H9 (cell line): ENCODE results near the gene SF3A1. TPM values are rescaled to one million over a fixed set of nuclear protein-coding genes. Genes with fewer than 3 reads are reported as not detected.
A peak's percentile ranks its signal among the peaks of the same experiment; 100 is the strongest.

Experiments used
- DNase-seq: peaks from one replicate; pipeline ENCODE4 v3.0.0-alpha.2; 2017
- H2AFZ ChIP-seq: one replicate; pipeline ENCODE4 v1.6.1; 2013; ENCODE audit warnings: mild to moderate bottlenecking, low read length, control low read depth, moderate library complexity
- H2AK5ac ChIP-seq: 2 replicates; pipeline ENCODE4 v1.6.1; 2013; ENCODE audit warnings: low read length, control low read depth, mixed read lengths; ENCODE audit not compliant: insufficient read length
- H2BK120ac ChIP-seq: one replicate; pipeline ENCODE4 v1.6.1; 2013; ENCODE audit warnings: low read depth, mild to moderate bottlenecking, low read length, control low read depth, inconsistent platforms; ENCODE audit not compliant: poor library complexity, severe bottlenecking
- H2BK12ac ChIP-seq: 2 replicates; pipeline ENCODE4 v1.6.1; 2013; ENCODE audit warnings: low read length, control low read depth, mixed read lengths, low read depth; ENCODE audit not compliant: insufficient read length
- H2BK15ac ChIP-seq: 2 replicates; pipeline ENCODE4 v1.6.1; 2013; ENCODE audit warnings: low read depth, low read length, control low read depth
- H2BK20ac ChIP-seq: one replicate; pipeline ENCODE4 v1.6.1; 2013; ENCODE audit warnings: low read depth, mild to moderate bottlenecking, low read length, control low read depth, inconsistent platforms; ENCODE audit not compliant: poor library complexity, severe bottlenecking
- H2BK5ac ChIP-seq: 2 replicates; pipeline ENCODE4 v1.6.1; 2013; ENCODE audit warnings: low read length, control low read depth, mixed read lengths; ENCODE audit not compliant: insufficient read length
- H3K14ac ChIP-seq: 2 replicates; pipeline ENCODE4 v1.6.1; 2013; ENCODE audit warnings: low read length, control low read depth; ENCODE audit not compliant: insufficient read depth
- H3K18ac ChIP-seq: 2 replicates; pipeline ENCODE4 v1.6.1; 2013; ENCODE audit warnings: low read depth, mild to moderate bottlenecking, mixed read lengths, low read length, control low read depth; ENCODE audit not compliant: insufficient read length
- H3K23ac ChIP-seq: 2 replicates; pipeline ENCODE4 v1.6.1; 2013; ENCODE audit warnings: low read length, control low read depth, mixed read lengths, low read depth; ENCODE audit not compliant: insufficient read length
- H3K23me2 ChIP-seq: 2 replicates; pipeline ENCODE4 v1.6.1; 2013; ENCODE audit warnings: low read depth, mild to moderate bottlenecking, mixed read lengths, low read length, control low read depth; ENCODE audit not compliant: insufficient read length, poor library complexity, severe bottlenecking
- H3K27ac ChIP-seq: 2 replicates; pipeline ENCODE4 v1.5.1; 2013; ENCODE audit warnings: low read length, control low read depth, mixed read lengths, low read depth; ENCODE audit not compliant: insufficient read length
- H3K27me3 ChIP-seq: 2 replicates; pipeline ENCODE4 v1.6.1; 2013; ENCODE audit warnings: low read length, control low read depth, inconsistent platforms; ENCODE audit not compliant: insufficient read depth
- H3K4ac ChIP-seq: 2 replicates; pipeline ENCODE4 v1.6.1; 2013; ENCODE audit warnings: low read depth, mild to moderate bottlenecking, control low read depth, inconsistent platforms, low read length, moderate library complexity
- H3K4me1 ChIP-seq: 2 replicates; pipeline ENCODE4 v1.6.1; 2013; ENCODE audit warnings: low read length, control low read depth, inconsistent platforms; ENCODE audit not compliant: insufficient read depth
- H3K4me2 ChIP-seq: 2 replicates; pipeline ENCODE4 v1.6.1; 2013; ENCODE audit warnings: low read length, control low read depth, mixed read lengths; ENCODE audit not compliant: insufficient read length, insufficient read depth
- H3K56ac ChIP-seq: 2 replicates; pipeline ENCODE4 v1.6.1; 2013; ENCODE audit warnings: low read depth, mild to moderate bottlenecking, mixed read lengths, low read length, control low read depth; ENCODE audit not compliant: insufficient read length
- H3K79me1 ChIP-seq: 2 replicates; pipeline ENCODE4 v1.6.1; 2013; ENCODE audit warnings: low read depth, mild to moderate bottlenecking, moderate library complexity, low read length, control low read depth, inconsistent platforms; ENCODE audit not compliant: insufficient read depth, poor library complexity, severe bottlenecking
- H3K79me2 ChIP-seq: 2 replicates; pipeline ENCODE4 v1.6.1; 2013; ENCODE audit warnings: low read length, control low read depth, inconsistent platforms; ENCODE audit not compliant: insufficient read depth
- H3K9ac ChIP-seq: 2 replicates; pipeline ENCODE4 v1.6.1; 2013; ENCODE audit warnings: low read length, control low read depth, mixed read lengths; ENCODE audit not compliant: insufficient read length; ENCODE audit errors: extremely low read depth
- H3K9me3 ChIP-seq: one replicate; pipeline ENCODE4 v1.6.1; 2013; ENCODE audit warnings: low read depth, low read length, inconsistent platforms; ENCODE audit not compliant: control insufficient read depth
- H3T11ph ChIP-seq: one replicate; pipeline ENCODE4 v1.6.1; 2013; ENCODE audit warnings: mild to moderate bottlenecking, low read length, control low read depth, inconsistent platforms
- H4K20me1 ChIP-seq: one replicate; pipeline ENCODE4 v1.6.1; 2013; ENCODE audit not compliant: control insufficient read depth, insufficient read length, insufficient read depth
- H4K5ac ChIP-seq: 2 replicates; pipeline ENCODE4 v1.6.1; 2013; ENCODE audit warnings: low read depth, mild to moderate bottlenecking, mixed read lengths, low read length, control low read depth; ENCODE audit not compliant: insufficient read length
- H4K8ac ChIP-seq: replicated peaks from 2 replicates; pipeline ENCODE4 v1.6.1; 2013; ENCODE audit warnings: low read length, control low read depth, mixed read lengths, low read depth; ENCODE audit not compliant: insufficient read length
- H4K91ac ChIP-seq: 2 replicates; pipeline ENCODE4 v1.6.1; 2013; ENCODE audit warnings: low read depth, mild to moderate bottlenecking, moderate library complexity, mixed read lengths, low read length, control low read depth; ENCODE audit not compliant: insufficient read length
- H3K27ac Mint-ChIP-seq, 3 experiments: 2 replicates in 2 of 3; 3 replicates in 1 of 3; pipeline ENCODE4 v1.8.0; 2020 to 2021; ENCODE audit warnings: mixed read lengths in 3 of 3, mild to moderate bottlenecking in 1 of 3, moderate library complexity in 1 of 3
- H3K27me3 Mint-ChIP-seq: 2 replicates; pipeline ENCODE4 v1.8.0; 2021; ENCODE audit warnings: low read depth, mild to moderate bottlenecking, moderate library complexity, mixed read lengths
- H3K36me3 Mint-ChIP-seq, 3 experiments: 2 replicates in 2 of 3; 3 replicates in 1 of 3; pipeline ENCODE4 v1.8.0; 2020 to 2021; ENCODE audit warnings: low read depth in 3 of 3, mixed read lengths in 3 of 3; ENCODE audit not compliant: insufficient read depth in 1 of 3
- H3K4me1 Mint-ChIP-seq, 2 experiments: 2 replicates each; pipeline ENCODE4 v1.8.0; 2020; ENCODE audit warnings: mixed read lengths in 2 of 2
- H3K4me3 Mint-ChIP-seq, 2 experiments: 2 replicates in 1 of 2; 3 replicates in 1 of 2; pipeline ENCODE4 v1.8.0; 2020 to 2021; ENCODE audit warnings: mild to moderate bottlenecking in 2 of 2, mixed read lengths in 2 of 2, moderate library complexity in 1 of 2
- H3K9me3 Mint-ChIP-seq, 2 experiments: 2 replicates in 1 of 2; 3 replicates in 1 of 2; pipeline ENCODE4 v1.8.0; 2020; ENCODE audit warnings: mild to moderate bottlenecking in 2 of 2, mixed read lengths in 2 of 2, moderate library complexity in 1 of 2
- CTCF ChIP-seq: fragments of 200-600 bp; sonication (generic); conservative IDR thresholded peaks from 3 replicates; pipeline ENCODE4 v1.8.0; 2021; ENCODE audit warnings: antibody characterized with exemption, mild to moderate bottlenecking
- WGBS: extraction: QIAGEN DNeasy Blood & Tissue Kit; methylation state at CpG from one replicate; pipeline ENCODE4 v1.1.7; 2013; ENCODE audit warnings: missing lambda C conversion rate, low lambda C conversion rate, mixed read lengths; ENCODE audit not compliant: insufficient read length; ENCODE audit errors: extremely low coverage; 5-methylcytosine and 5-hydroxymethylcytosine counted together
- total RNA-seq: library from RNA; stranded (reverse); gene quantifications from 2 replicates; pipeline ENCODE4 v1.2.1, GENCODE V29; 2021

SF3A1 gene
- total RNA-seq, 1 experiment from 2014 or later, result 225 TPM

DNA sequence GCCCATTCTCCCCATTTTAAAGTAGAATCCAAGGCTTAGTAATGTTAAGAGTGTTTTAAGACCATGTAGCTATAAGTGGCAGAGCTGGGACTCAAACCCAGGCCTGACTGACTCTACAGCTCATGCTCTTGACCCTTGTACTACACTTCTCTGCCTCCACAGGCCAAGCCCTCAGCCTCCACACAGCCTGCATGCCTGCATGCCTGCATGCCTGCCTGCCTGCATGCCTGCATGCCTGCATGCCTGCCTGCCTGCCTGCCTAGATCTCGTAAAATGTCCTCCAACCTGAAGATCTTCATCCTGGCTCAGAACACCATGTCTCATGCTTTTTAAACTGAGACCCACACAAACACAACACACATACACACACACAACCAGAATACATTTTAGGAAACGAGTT, 48.6 kb downstream of the SF3A1 start:
- peaks cover 11% of the 10 kb centered on the region in 2 experiments for H3K4me1 Mint-ChIP-seq
- Histone ChIP-seq H2AK5ac (no peak overlapping the region), H3K4me2 (no peak overlapping the region), H3K4me1 (no peaks in the 10 kb centered on the region; the same call in 1 of the 2 replicates), H3K9ac (no peak overlapping the region), H3K27ac (no peak overlapping the region), H3K18ac (no peak overlapping the region), H2AFZ (no peak overlapping the region), H2BK120ac (no peak overlapping the region), H3K27me3 (no peaks in the 10 kb centered on the region), H2BK12ac (no peak overlapping the region), H3K4ac (no peak overlapping the region), H3K79me2 (no peaks in the 10 kb centered on the region), H4K8ac (no peak overlapping the region), H4K20me1 (no peaks in the 10 kb centered on the region), H3K56ac (no peak overlapping the region), H3K14ac (no peak overlapping the region), H4K91ac (no peak overlapping the region), H3K23me2 (no peaks in the 10 kb centered on the region), H3K9me3 (no peaks in the 10 kb centered on the region), H3K79me1 (no peaks in the 10 kb centered on the region), H2BK15ac (no peak overlapping the region), H2BK5ac (no peak overlapping the region), H3K23ac (no peak overlapping the region), H3T11ph (no peak overlapping the region), H2BK20ac (no peak overlapping the region), H4K5ac (no peak overlapping the region)
- no peaks in the 10 kb centered on the region; the same call in 1 of the 2 replicates for H3K27me3 Mint-ChIP-seq
- WGBS, result no CpG with 5 or more reads among the region's 2 CpGs
- no peaks in the 10 kb centered on the region; a peak in 1 of 5 replicates for H3K9me3 Mint-ChIP-seq
- H3K27ac Mint-ChIP-seq, result peak overlapping the region in 1 of 3 experiments; percentile 2; a peak in 2 of 7 replicates
- DNase-seq, result no peak
- TF ChIP-seq CTCF, result no peak
- no peaks in the 10 kb centered on the region for H3K36me3 Mint-ChIP-seq
- H3K4me3 Mint-ChIP-seq, result no peak overlapping the region
